AG04450 (cell line): ENCODE results near the gene SAE1. TPM values are rescaled to one million over a fixed set of nuclear protein-coding genes. Genes with fewer than 3 reads are reported as not detected.

Experiments
- CTCF ChIA-PET: fragments of 300-600, 350-600 bp; formaldehyde crosslinking; extraction: SDS; loops from one replicate; lab custom pipeline; 2022; ENCODE audit warnings: antibody characterized with exemption, inconsistent platforms; lab: Charles Lee
- POLR2A ChIA-PET: fragments of 350-600 bp; formaldehyde crosslinking; extraction: SDS; loops from one replicate; lab custom pipeline; 2021; ENCODE audit warnings: antibody characterized with exemption, inconsistent platforms; lab: Yijun Ruan, JAX
- DNase-seq: peaks from one replicate; pipeline ENCODE4 v3.0.0-alpha.2; 2011; ENCODE audit warnings: low read depth, low spot score
- H3K27ac ChIP-seq: one replicate; pipeline ENCODE4 v1.5.1; 2012; ENCODE audit warnings: low read depth, low read length, control low read depth
- H3K27me3 ChIP-seq: one replicate; pipeline ENCODE4 v1.6.0; 2012; ENCODE audit warnings: low read length; ENCODE audit not compliant: control insufficient read depth, insufficient read depth
- H3K4me3 ChIP-seq: 2 replicates; pipeline ENCODE4 v1.5.1; 2011; ENCODE audit warnings: mild to moderate bottlenecking, low read depth, low read length, control low read depth
- H3K9me3 ChIP-seq: 2 replicates; pipeline ENCODE4 v1.5.1; 2012; ENCODE audit warnings: low read length; ENCODE audit not compliant: control insufficient read depth, insufficient read depth
- polyA plus RNA-seq: library from polyadenylated mRNA; depleted of rRNA; stranded (reverse); fragments of >200 nt; gene quantifications from 2 replicates; pipeline ENCODE4 v1.2.3, GENCODE V29; 2011
- TF ChIP-seq, protein P1 (sequence below): IDR thresholded peaks from 2 replicates; pipeline ENCODE4 v1.5.1; 2011; ENCODE audit warnings: low read depth, low read length, control low read depth, inconsistent platforms

Gene SAE1
- polyA plus RNA-seq, 1 experiment: 165 TPM

DNA sequence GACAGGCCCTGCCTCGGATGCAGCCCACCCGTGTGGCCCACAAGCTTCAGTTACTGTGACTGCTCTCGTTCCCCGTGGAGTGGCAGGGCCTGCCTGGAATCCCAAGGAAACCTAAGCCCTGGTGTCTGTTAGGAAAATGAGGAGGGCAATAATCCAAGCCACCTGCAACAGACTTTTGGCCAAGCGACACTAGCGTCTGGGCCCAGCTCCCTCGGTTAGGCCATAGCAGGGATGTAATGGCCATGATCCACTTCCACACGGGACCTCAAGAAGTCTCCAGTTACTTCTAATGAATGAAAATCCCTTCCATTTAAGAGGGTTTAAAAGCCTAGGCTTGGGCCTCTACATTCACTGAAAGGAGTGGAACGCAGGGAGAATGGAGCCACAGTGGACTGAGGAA lies 26.0 kb upstream of the SAE1 start:
- POLR2A ChIA-PET: no interaction called here
- no peaks in the 10 kb centered on the region for H3K27me3 ChIP-seq
- no peaks in the 10 kb centered on the region for H3K9me3 ChIP-seq
- no peak overlapping the region for H3K4me3 ChIP-seq
- DNase-seq: no peak
- H3K27ac ChIP-seq: no peak overlapping the region
- TF ChIP-seq, protein P1, sequence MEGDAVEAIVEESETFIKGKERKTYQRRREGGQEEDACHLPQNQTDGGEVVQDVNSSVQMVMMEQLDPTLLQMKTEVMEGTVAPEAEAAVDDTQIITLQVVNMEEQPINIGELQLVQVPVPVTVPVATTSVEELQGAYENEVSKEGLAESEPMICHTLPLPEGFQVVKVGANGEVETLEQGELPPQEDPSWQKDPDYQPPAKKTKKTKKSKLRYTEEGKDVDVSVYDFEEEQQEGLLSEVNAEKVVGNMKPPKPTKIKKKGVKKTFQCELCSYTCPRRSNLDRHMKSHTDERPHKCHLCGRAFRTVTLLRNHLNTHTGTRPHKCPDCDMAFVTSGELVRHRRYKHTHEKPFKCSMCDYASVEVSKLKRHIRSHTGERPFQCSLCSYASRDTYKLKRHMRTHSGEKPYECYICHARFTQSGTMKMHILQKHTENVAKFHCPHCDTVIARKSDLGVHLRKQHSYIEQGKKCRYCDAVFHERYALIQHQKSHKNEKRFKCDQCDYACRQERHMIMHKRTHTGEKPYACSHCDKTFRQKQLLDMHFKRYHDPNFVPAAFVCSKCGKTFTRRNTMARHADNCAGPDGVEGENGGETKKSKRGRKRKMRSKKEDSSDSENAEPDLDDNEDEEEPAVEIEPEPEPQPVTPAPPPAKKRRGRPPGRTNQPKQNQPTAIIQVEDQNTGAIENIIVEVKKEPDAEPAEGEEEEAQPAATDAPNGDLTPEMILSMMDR: no peak
- CTCF ChIA-PET: no interaction called here

DNA sequence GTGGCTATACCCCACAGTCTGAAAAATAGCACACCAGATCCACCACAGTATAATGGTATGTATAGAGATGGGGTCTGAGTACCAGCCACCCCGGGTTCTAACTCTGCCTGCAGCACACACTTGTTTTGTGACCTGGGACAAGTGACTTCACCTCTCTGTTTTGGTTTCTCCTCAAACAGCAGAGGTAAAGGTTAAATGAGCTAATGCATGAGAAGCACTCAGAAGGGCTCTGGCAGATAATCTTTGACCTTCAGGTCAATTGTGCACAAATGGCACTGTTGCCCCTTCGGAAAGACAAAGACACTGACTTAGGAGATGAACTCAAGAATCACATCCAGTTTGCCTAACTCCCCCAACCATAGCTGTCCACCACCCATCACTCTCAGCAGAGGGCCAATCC lies 24.8 kb upstream of the SAE1 start:
- TF ChIP-seq, protein P1: no peak
- Histone ChIP-seq H3K9me3 (no peaks in the 10 kb centered on the region; the same call in 1 of the 2 replicates), H3K27ac (no peak overlapping the region), H3K27me3 (no peaks in the 10 kb centered on the region), H3K4me3 (no peak overlapping the region)
- DNase-seq: no peak
- POLR2A ChIA-PET: no interaction called here
- CTCF ChIA-PET: interaction anchor here (1.7 kb wide), 1 partner anchor 26 kb away, joined by 6 read pairs; no protein-coding TSS in a partner anchor

DNA sequence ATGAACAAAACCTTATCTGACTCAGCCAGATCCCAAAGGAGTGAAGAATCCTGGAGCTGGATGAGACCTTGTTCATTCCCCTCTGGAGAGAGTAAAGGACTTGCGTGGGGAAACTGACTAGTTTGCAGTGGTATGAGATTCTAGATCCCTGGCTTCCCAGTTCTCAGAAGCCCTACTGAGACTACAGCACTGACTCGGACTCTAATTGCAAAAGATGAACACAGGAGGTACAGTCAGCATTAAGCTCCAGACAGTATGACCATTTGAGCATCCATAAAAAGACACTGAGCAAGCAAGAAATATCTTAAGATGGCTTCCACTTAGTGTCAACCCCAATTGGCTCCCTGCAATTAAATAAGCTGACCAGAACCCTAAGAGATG lies 23.8 kb upstream of the SAE1 start:
- CTCF ChIA-PET: interaction anchor here (1.0 to 1.7 kb wide), 3 partner anchors 15 to 71 kb away, joined by 3 to 6 read pairs (median 4); no protein-coding TSS in a partner anchor

DNA sequence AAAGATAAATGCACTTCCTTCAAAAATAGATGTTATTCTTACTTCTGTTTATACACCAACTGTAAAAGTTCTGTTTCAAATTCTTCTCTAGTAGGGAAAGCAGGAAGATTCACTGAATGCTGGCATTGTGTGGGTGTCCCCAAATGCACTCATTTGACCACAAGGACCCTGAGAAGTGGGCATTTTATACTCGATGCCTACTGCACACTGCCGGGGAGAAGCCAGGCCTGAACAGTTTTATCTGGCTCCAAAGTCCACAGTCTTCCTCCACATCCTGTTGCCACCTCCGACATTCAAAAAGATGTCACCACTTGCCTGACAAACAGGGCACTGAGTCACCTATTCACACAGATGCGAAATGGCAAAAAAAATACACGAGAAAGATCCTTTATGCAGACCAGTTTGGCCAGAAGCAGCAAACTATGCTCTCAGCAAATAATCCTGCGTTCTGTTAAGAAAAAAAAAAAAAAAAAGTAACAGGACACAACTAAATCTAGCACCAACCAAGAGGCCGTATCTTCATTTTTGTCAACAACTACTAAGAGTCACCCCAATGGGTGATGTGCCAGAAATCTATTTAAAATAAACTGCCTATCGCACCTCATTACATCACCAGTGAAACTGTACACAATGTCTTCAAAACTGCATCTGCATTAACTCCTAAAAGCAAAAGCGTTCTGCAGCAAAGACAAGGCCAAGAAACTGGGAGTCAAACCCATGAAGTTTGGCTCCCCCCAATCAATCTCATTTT lies 23.3 kb upstream of the SAE1 start:
- DNase-seq: no peak
- no peaks in the 10 kb centered on the region; the same call in 1 of the 2 replicates for H3K9me3 ChIP-seq
- POLR2A ChIA-PET: no interaction called here
- TF ChIP-seq, protein P1: no peak
- no peak overlapping the region for H3K4me3 ChIP-seq
- H3K27me3 ChIP-seq: no peaks in the 10 kb centered on the region
- CTCF ChIA-PET: interaction anchor here (0.6 to 1.7 kb wide), 5 partner anchors 8 to 104 kb away, joined by 3 to 7 read pairs (median 4); no protein-coding TSS in a partner anchor
- H3K27ac ChIP-seq: peak overlapping the region; percentile 21

More for the DNA sequence above, 23.8 kb upstream of the SAE1 start:
- POLR2A ChIA-PET: interaction anchor here (0.6 kb wide), 1 partner anchor 17 kb away, joined by 3 read pairs; no protein-coding TSS in a partner anchor
- Histone ChIP-seq H3K4me3 (no peak overlapping the region), H3K27me3 (no peaks in the 10 kb centered on the region), H3K27ac (no peak overlapping the region), H3K9me3 (no peaks in the 10 kb centered on the region; the same call in 1 of the 2 replicates)
- DNase-seq: no peak
- TF ChIP-seq, protein P1: no peak
